SU-DHL-6 (cell line): ENCODE measurements around the gene DCAF16.

Source experiments
- EZH2phosphoT487 ChIP-seq: fragments of 200-600 bp; sonication (generic), shearing (Covaris generic); conservative IDR thresholded peaks from 2 replicates; pipeline ENCODE4 v1.6.1; 2018; ENCODE audit warnings: mild to moderate bottlenecking, antibody characterized with exemption, low read length, moderate library complexity, mixed read lengths
- TF ChIP-seq, protein P1 (sequence below): fragments of 200-600 bp; sonication (generic); IDR thresholded peaks from one replicate; pipeline ENCODE4 v1.5.1; 2017; ENCODE audit warnings: antibody characterized with exemption, mild to moderate bottlenecking, low read length, moderate library complexity; ENCODE audit not compliant: insufficient read depth, poor library complexity, severe bottlenecking

GRCh38 chr4:17817027-17817426 is 6.5 kb upstream of the DCAF16 start:
- TF ChIP-seq, protein P1, sequence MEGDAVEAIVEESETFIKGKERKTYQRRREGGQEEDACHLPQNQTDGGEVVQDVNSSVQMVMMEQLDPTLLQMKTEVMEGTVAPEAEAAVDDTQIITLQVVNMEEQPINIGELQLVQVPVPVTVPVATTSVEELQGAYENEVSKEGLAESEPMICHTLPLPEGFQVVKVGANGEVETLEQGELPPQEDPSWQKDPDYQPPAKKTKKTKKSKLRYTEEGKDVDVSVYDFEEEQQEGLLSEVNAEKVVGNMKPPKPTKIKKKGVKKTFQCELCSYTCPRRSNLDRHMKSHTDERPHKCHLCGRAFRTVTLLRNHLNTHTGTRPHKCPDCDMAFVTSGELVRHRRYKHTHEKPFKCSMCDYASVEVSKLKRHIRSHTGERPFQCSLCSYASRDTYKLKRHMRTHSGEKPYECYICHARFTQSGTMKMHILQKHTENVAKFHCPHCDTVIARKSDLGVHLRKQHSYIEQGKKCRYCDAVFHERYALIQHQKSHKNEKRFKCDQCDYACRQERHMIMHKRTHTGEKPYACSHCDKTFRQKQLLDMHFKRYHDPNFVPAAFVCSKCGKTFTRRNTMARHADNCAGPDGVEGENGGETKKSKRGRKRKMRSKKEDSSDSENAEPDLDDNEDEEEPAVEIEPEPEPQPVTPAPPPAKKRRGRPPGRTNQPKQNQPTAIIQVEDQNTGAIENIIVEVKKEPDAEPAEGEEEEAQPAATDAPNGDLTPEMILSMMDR: peak; percentile 40
- TF ChIP-seq EZH2phosphoT487: no peak
